Breast epithelium (tissue), 3 donors: Measurements from ENCODE around the gene ADAMTS3.

ENCODE experiments used
- CTCF ChIP-seq, 3 donors: fragments of 450-650 bp; IDR thresholded peaks; one replicate each; pipeline ENCODE4 v1.5.1; 2016 to 2017; ENCODE audit warnings: antibody characterized with exemption in 3 of 3, mild to moderate bottlenecking in 3 of 3, moderate library complexity in 3 of 3
- POLR2AphosphoS5 ChIP-seq, 3 donors: sonication (generic); formaldehyde crosslinking; IDR thresholded peaks; one replicate each; pipeline ENCODE4 v1.6.1; 2017; ENCODE audit warnings: antibody characterized with exemption in 3 of 3

- TF ChIP-seq CTCF (IDR thresholded peaks at IDR 0.05) = peak in 2 of 3 donors; percentile 32 to 46
- TF ChIP-seq POLR2AphosphoS5 (IDR thresholded peaks at IDR 0.05) = no peak
These were observed 265.9 kb downstream of the ADAMTS3 start for GRCh38 chr4:72302981-72303704.
